Sigmoid colon (tissue), 4 donors: ENCODE measurements around the gene AMTN.

Experiments used
- CTCF ChIP-seq, 4 experiments: fragments of 450-650 bp in 3 of 4; fragments of 200-600 bp in 1 of 4; IDR thresholded peaks; one replicate each; pipeline ENCODE4 v1.5.1; 2016 to 2019; ENCODE audit warnings: antibody characterized with exemption in 4 of 4, mild to moderate bottlenecking in 3 of 4, moderate library complexity in 2 of 4
- EP300 ChIP-seq, 4 donors: sonication (generic); formaldehyde crosslinking; IDR thresholded peaks; one replicate each; pipeline ENCODE4 v1.6.1; 2017; ENCODE audit warnings: antibody characterized with exemption in 4 of 4

GRCh38 chr4:70559924-70560323 is 41.6 kb downstream of the AMTN start:
- TF ChIP-seq CTCF (IDR thresholded peaks at IDR 0.05) (no peak), EP300 (IDR thresholded peaks at IDR 0.05) (no peak)
